Activated T-helper 17 cell treated with anti-CD3 and anti-CD28 coated beads, Interleukin-2, amount 50 U/mL, for 72 hours (primary cell): Measurements from ENCODE around the gene GRIPAP1. TPM values are rescaled to one million over a fixed set of nuclear protein-coding genes. Genes with fewer than 3 reads are reported as not detected.

Experiments
- ATAC-seq: fragments of 150-1000 bp; cut with Tn5 transposase; replicated peaks from 2 replicates; pipeline ENCODE4 v1.10.0; 2021; ENCODE audit warnings: mild to moderate bottlenecking, moderate library complexity
- H3K27ac Mint-ChIP-seq: one replicate; pipeline ENCODE4 v1.8.0; 2022; ENCODE audit warnings: mixed read lengths
- H3K27me3 Mint-ChIP-seq: one replicate; pipeline ENCODE4 v1.8.0; 2022; ENCODE audit warnings: mixed read lengths
- H3K36me3 Mint-ChIP-seq: one replicate; pipeline ENCODE4 v1.8.0; 2022; ENCODE audit warnings: low read depth, mild to moderate bottlenecking, mixed read lengths
- H3K4me1 Mint-ChIP-seq: one replicate; pipeline ENCODE4 v1.8.0; 2022; ENCODE audit warnings: mixed read lengths
- H3K4me3 Mint-ChIP-seq: one replicate; pipeline ENCODE4 v1.8.0; 2022; ENCODE audit warnings: mild to moderate bottlenecking, mixed read lengths
- H3K9me3 Mint-ChIP-seq: one replicate; pipeline ENCODE4 v1.8.0; 2022; ENCODE audit warnings: mixed read lengths
- total RNA-seq, 2 donors: library from RNA; stranded (reverse); gene quantifications; one replicate each; pipeline ENCODE4 v1.2.3, GENCODE V29; 2022

GRIPAP1 gene
- total RNA-seq, 2 donors from 2014 or later = 88.0 to 126 TPM

GRCh38 chrX:48935301-48935670, 66.8 kb downstream of the GRIPAP1 start:
- Mint-ChIP-seq H3K27ac (peak overlapping the region; percentile 96), H3K27me3 (no peaks in the 10 kb centered on the region), H3K4me1 (peaks cover 36% of the 10 kb centered on the region), H3K4me3 (peak overlapping the region; percentile 93), H3K9me3 (no peaks in the 10 kb centered on the region), H3K36me3 (peaks cover 89% of the 10 kb centered on the region)
- no peak for ATAC-seq

GRCh38 chrX:48934581-48935300, 67.3 kb downstream of the GRIPAP1 start:
- no peaks in the 10 kb centered on the region for H3K9me3 Mint-ChIP-seq
- peaks cover 36% of the 10 kb centered on the region for H3K4me1 Mint-ChIP-seq
- peak overlapping the region; percentile 93 for H3K4me3 Mint-ChIP-seq
- no peaks in the 10 kb centered on the region for H3K27me3 Mint-ChIP-seq
- peak; percentile 21 for ATAC-seq
- peak overlapping the region; percentile 96 for H3K27ac Mint-ChIP-seq
- peaks cover 89% of the 10 kb centered on the region for H3K36me3 Mint-ChIP-seq

GRCh38 chrX:48933757-48934156, 68.3 kb downstream of the GRIPAP1 start:
- Mint-ChIP-seq H3K27ac (peak overlapping the region; percentile 96), H3K27me3 (no peaks in the 10 kb centered on the region), H3K4me3 (peak overlapping the region; percentile 93), H3K36me3 (peaks cover 88% of the 10 kb centered on the region), H3K4me1 (peaks cover 28% of the 10 kb centered on the region), H3K9me3 (no peaks in the 10 kb centered on the region)
- peak; percentile 17 for ATAC-seq

- H3K4me3 Mint-ChIP-seq = no peak overlapping the region
- H3K9me3 Mint-ChIP-seq = no peaks in the 10 kb centered on the region
- peaks cover 88% of the 10 kb centered on the region for H3K36me3 Mint-ChIP-seq
- H3K27ac Mint-ChIP-seq = no peak overlapping the region
- no peaks in the 10 kb centered on the region for H3K27me3 Mint-ChIP-seq
- ATAC-seq = no peak
- peaks cover 14% of the 10 kb centered on the region for H3K4me1 Mint-ChIP-seq
Measured at GRCh38 chrX:48927736-48928382, 74.2 kb downstream of the GRIPAP1 start.

- H3K27ac Mint-ChIP-seq = no peak overlapping the region
- no peak for ATAC-seq
- H3K36me3 Mint-ChIP-seq = peaks cover 92% of the 10 kb centered on the region
Measured at GRCh38 chrX:48927123-48927522, 74.9 kb downstream of the GRIPAP1 start.

GRCh38 chrX:48924270-48924669, 77.8 kb downstream of the GRIPAP1 start:
- Mint-ChIP-seq H3K4me1 (peaks cover 12% of the 10 kb centered on the region), H3K9me3 (no peaks in the 10 kb centered on the region), H3K27me3 (no peaks in the 10 kb centered on the region), H3K36me3 (peaks cover 99% of the 10 kb centered on the region), H3K27ac (peak overlapping the region; percentile 76), H3K4me3 (peak overlapping the region; percentile 55)
- ATAC-seq = peak; percentile 31

More at GRCh38 chrX:48927123-48927522, 74.9 kb downstream of the GRIPAP1 start:
- Mint-ChIP-seq H3K4me3 (no peak overlapping the region), H3K27me3 (no peaks in the 10 kb centered on the region), H3K4me1 (peaks cover 12% of the 10 kb centered on the region), H3K9me3 (no peaks in the 10 kb centered on the region)

GRCh38 chrX:48923771-48924170, 78.3 kb downstream of the GRIPAP1 start:
- H3K9me3 Mint-ChIP-seq = no peaks in the 10 kb centered on the region
- H3K4me1 Mint-ChIP-seq = peaks cover 12% of the 10 kb centered on the region
- H3K4me3 Mint-ChIP-seq = peak overlapping the region; percentile 55
- no peak for ATAC-seq
- H3K36me3 Mint-ChIP-seq = peaks cover 100% of the 10 kb centered on the region
- peak overlapping the region; percentile 76 for H3K27ac Mint-ChIP-seq
- H3K27me3 Mint-ChIP-seq = no peaks in the 10 kb centered on the region

Other genes with a start within 250 kb of the GRIPAP1 start
- not detected for gene GLOD5, start 240.5 kb downstream of the GRIPAP1 start, total RNA-seq
- gene GATA1, start 215.7 kb downstream of the GRIPAP1 start, total RNA-seq = not detected
- 100 to 1,000 TPM in 1 of 2 donors, 10 to 100 TPM in 1; 62.0 to 121 TPM for gene HDAC6, start 200.2 kb downstream of the GRIPAP1 start, total RNA-seq
- under 1 TPM in 1 of 2 donors, not detected in 1; 0.26 TPM for gene ERAS, start 175.8 kb downstream of the GRIPAP1 start, total RNA-seq
- 1 to 10 TPM; 3.7 to 4.7 TPM for gene PCSK1N, start 166.7 kb downstream of the GRIPAP1 start, total RNA-seq
- gene TIMM17B, start 104.5 kb downstream of the GRIPAP1 start, total RNA-seq = 10 to 100 TPM; 54.4 to 66.3 TPM
- gene PQBP1, start 104.3 kb downstream of the GRIPAP1 start, total RNA-seq = 10 to 100 TPM; 62.6 to 95.7 TPM
- 10 to 100 TPM; 24.6 to 32.8 TPM for gene SLC35A2, start 90.6 kb downstream of the GRIPAP1 start, total RNA-seq
- gene PIM2, start 83.2 kb downstream of the GRIPAP1 start, total RNA-seq = 100 to 1,000 TPM; 350 to 648 TPM
- 100 to 1,000 TPM in 1 of 2 donors, 10 to 100 TPM in 1; 67.1 to 111 TPM for gene OTUD5, start 44.7 kb downstream of the GRIPAP1 start, total RNA-seq
- 10 to 100 TPM in 1 of 2 donors, 1 to 10 TPM in 1; 7.2 to 16.8 TPM for gene KCND1, start 30.4 kb downstream of the GRIPAP1 start, total RNA-seq
- 10 to 100 TPM; 35.0 to 38.9 TPM for gene TFE3, start 41.1 kb upstream of the GRIPAP1 start, total RNA-seq
- gene CCDC120, start 56.7 kb upstream of the GRIPAP1 start, total RNA-seq = 1 to 10 TPM; 6.9 to 7.3 TPM
- 10 to 100 TPM; 14.3 to 21.7 TPM for gene PRAF2, start 71.7 kb upstream of the GRIPAP1 start, total RNA-seq
- gene WDR45, start 77.6 kb upstream of the GRIPAP1 start, total RNA-seq = 10 to 100 TPM; 40.6 to 44.5 TPM
- gene GPKOW, start 121.5 kb upstream of the GRIPAP1 start, total RNA-seq = 10 to 100 TPM; 17.3 to 18.1 TPM
- 1 to 10 TPM; 1.5 to 3.7 TPM for gene MAGIX, start 160.5 kb upstream of the GRIPAP1 start, total RNA-seq
- gene PLP2, start 169.6 kb upstream of the GRIPAP1 start, total RNA-seq = 100 to 1,000 TPM; 228 to 233 TPM
- gene PRICKLE3, start 184.1 kb upstream of the GRIPAP1 start, total RNA-seq = 10 to 100 TPM; 19.8 to 45.3 TPM
- gene SYP, start 197.9 kb upstream of the GRIPAP1 start, total RNA-seq = 10 to 100 TPM; 16.6 to 53.4 TPM
- 1 to 10 TPM in 1 of 2 donors, under 1 TPM in 1; 0.82 to 6.2 TPM for gene CACNA1F, start 231.1 kb upstream of the GRIPAP1 start, total RNA-seq
- 10 to 100 TPM; 21.7 to 33.0 TPM for gene CCDC22, start 233.2 kb upstream of the GRIPAP1 start, total RNA-seq